Endothelial cell of umbilical vein (primary cell): ENCODE measurements around the gene NAALADL1. TPM values are rescaled to one million over a fixed set of nuclear protein-coding genes. Genes with fewer than 3 reads are reported as not detected.

Source experiments
- BruUV-seq: library from RNA; stranded (reverse); fragments of 400-500 nt; replicated peaks from 2 replicates; lab custom pipeline; 2021; lab: Mats Ljungman, UMichigan
- CTCF ChIA-PET: fragments of 300-600, 350-600 bp; sonication (Branson Sonifier 250); formaldehyde crosslinking; loops from one replicate; lab custom pipeline; 2021; ENCODE audit warnings: antibody characterized with exemption, inconsistent platforms; lab: Charles Lee
- POLR2A ChIA-PET: fragments of 300-600, 350-600 bp; sonication (Branson Sonifier 250); formaldehyde crosslinking; loops from one replicate; lab custom pipeline; 2021; ENCODE audit warnings: antibody characterized with exemption, inconsistent platforms; lab: Charles Lee
- DNase-seq: peaks from one replicate; pipeline ENCODE4 v3.0.0-alpha.2; 2011; ENCODE audit warnings: low read depth, low spot score
- FAIRE-seq: peaks from 2 replicates; lab custom pipeline; 2011; peaks lifted over from hg19 to GRCh38; lab: Jason Lieb, UNC
- H2AFZ ChIP-seq: 2 replicates; pipeline ENCODE4 v1.6.0; 2012; ENCODE audit warnings: low read depth, low read length, control low read depth, inconsistent platforms
- H3K27ac ChIP-seq: 2 replicates; pipeline ENCODE4 v1.5.1; 2011; ENCODE audit warnings: low read depth, mild to moderate bottlenecking, control low read depth, low read length, moderate library complexity; ENCODE audit not compliant: insufficient read depth
- H3K27me3 ChIP-seq, 2 experiments: 2 replicates each; pipeline versions ENCODE4 v1.6.0 to v1.6.1; 2011; ENCODE audit warnings: low read length in 2 of 2, mixed read lengths in 1 of 2; ENCODE audit not compliant: control insufficient read depth in 2 of 2, insufficient read depth in 2 of 2
- H3K36me3 ChIP-seq, 2 experiments: 2 replicates in 1 of 2; 3 replicates in 1 of 2; pipeline ENCODE4 v1.5.1; 2011; ENCODE audit warnings: low read length in 2 of 2, mild to moderate bottlenecking in 1 of 2, moderate library complexity in 1 of 2; ENCODE audit not compliant: control insufficient read depth in 2 of 2, insufficient read depth in 2 of 2; ENCODE audit errors: extremely low read depth in 1 of 2
- H3K4me1 ChIP-seq: 3 replicates; pipeline ENCODE4 v1.5.1; 2011; ENCODE audit warnings: mild to moderate bottlenecking, low read length; ENCODE audit not compliant: control insufficient read depth, insufficient read depth; ENCODE audit errors: extremely low read depth
- H3K4me2 ChIP-seq: 2 replicates; pipeline ENCODE4 v1.6.1; 2011; ENCODE audit warnings: low read length, control low read depth, mixed read lengths; ENCODE audit not compliant: insufficient read depth
- H3K4me3 ChIP-seq, 3 experiments: fragments of 200-600 bp in 1 of 3; sonication (generic), shearing (Covaris generic) in 1 of 3; replicated peaks in 1 of 3; 2 replicates each; pipeline ENCODE4 v1.5.1; 2011 to 2016; ENCODE audit warnings: control low read depth in 3 of 3, low read length in 3 of 3, mild to moderate bottlenecking in 2 of 3, inconsistent platforms in 1 of 3, low read depth in 1 of 3, moderate library complexity in 1 of 3; ENCODE audit not compliant: insufficient read depth in 1 of 3
- H3K79me2 ChIP-seq: 2 replicates; pipeline ENCODE4 v1.6.0; 2012; ENCODE audit warnings: low read length, inconsistent platforms; ENCODE audit not compliant: control insufficient read depth, insufficient read depth
- H3K9ac ChIP-seq: replicated peaks from 2 replicates; pipeline ENCODE3; 2011; ENCODE audit warnings: low read length, control low read depth; ENCODE audit not compliant: insufficient read depth; ENCODE audit errors: extremely low read depth
- H3K9me1 ChIP-seq: replicated peaks from 3 replicates; pipeline ENCODE4 v1.6.0; 2011; ENCODE audit warnings: mild to moderate bottlenecking, low read length; ENCODE audit not compliant: control insufficient read depth, insufficient read depth; ENCODE audit errors: extremely low read depth
- H3K9me3 ChIP-seq: replicated peaks from 2 replicates; pipeline ENCODE4 v1.5.1; 2012; ENCODE audit warnings: low read length, inconsistent platforms; ENCODE audit not compliant: control insufficient read depth, insufficient read depth
- H4K20me1 ChIP-seq: replicated peaks from 2 replicates; pipeline ENCODE3; 2011; ENCODE audit warnings: mild to moderate bottlenecking, low read length; ENCODE audit not compliant: control insufficient read depth, insufficient read depth; ENCODE audit errors: extremely low read depth
- EZH2 ChIP-seq: IDR thresholded peaks from 2 replicates; pipeline ENCODE4 v1.6.1; 2012; ENCODE audit warnings: borderline replicate concordance, low read depth, mild to moderate bottlenecking, moderate library complexity, low read length, inconsistent platforms; ENCODE audit not compliant: severe bottlenecking
- FOS ChIP-seq: IDR thresholded peaks from 2 replicates; pipeline ENCODE4 v1.6.1; 2011; ENCODE audit warnings: mild to moderate bottlenecking, low read length, moderate library complexity, borderline replicate concordance; ENCODE audit not compliant: insufficient read depth
- GATA2 ChIP-seq: IDR thresholded peaks from 2 replicates; pipeline ENCODE4 v1.7.0; 2011; ENCODE audit warnings: low read depth, mild to moderate bottlenecking, moderate library complexity, mixed read lengths, low read length; ENCODE audit not compliant: insufficient read length, insufficient read depth
- JUN ChIP-seq: IDR thresholded peaks from 2 replicates; pipeline ENCODE4 v1.6.1; 2011; ENCODE audit warnings: borderline replicate concordance, low read depth; ENCODE audit not compliant: insufficient read length, insufficient read depth
- MAX ChIP-seq: IDR thresholded peaks from 2 replicates; pipeline ENCODE4 v1.6.1; 2011; ENCODE audit not compliant: insufficient read depth, insufficient read length
- POLR2A ChIP-seq: IDR thresholded peaks from 2 replicates; pipeline ENCODE4 v1.6.1; 2012; ENCODE audit warnings: low read depth, mild to moderate bottlenecking, control low read depth, low read length
- POLR2AphosphoS5 ChIP-seq: IDR thresholded peaks from 2 replicates; pipeline ENCODE4 v1.6.1; 2012; ENCODE audit warnings: low read depth, mild to moderate bottlenecking, control low read depth, low read length, moderate library complexity; ENCODE audit not compliant: insufficient read depth
- dilution Hi-C: fragments of 300-500 bp; cut with MboI; formaldehyde crosslinking; loops from one replicate; pipeline ENCODE4 v1.15.0; 2019; ENCODE audit warnings: low sequenced_read_pairs; ENCODE audit not compliant: extremely low pct_ligation_motif_present
- intact Hi-C: fragments of 100-400 bp; cut with micrococcal nuclease; formaldehyde crosslinking; loops from one replicate; pipeline ENCODE4 v1.10.0; 2022
- polyA plus RNA-seq, 4 experiments: library from polyadenylated mRNA; depleted of rRNA in 3 of 4; stranded (reverse) in 3 of 4; unstranded in 1 of 4; fragments of >200 nt; gene quantifications; 2 replicates each; pipeline versions ENCODE4 v1.2.1 to v1.2.3, GENCODE V29; 2011 to 2012; ENCODE audit warnings: missing spikeins in 1 of 4
- total RNA-seq: library from RNA; stranded (reverse); gene quantifications from 2 replicates; pipeline ENCODE4 v1.2.3, GENCODE V29; 2021

Gene NAALADL1
- total and polyA plus RNA-seq, 2 donors (not counting 3 experiments of a cell fraction or from before 2014, with no cell fraction given) = 6.8 to 13.9 TPM

DNA sequence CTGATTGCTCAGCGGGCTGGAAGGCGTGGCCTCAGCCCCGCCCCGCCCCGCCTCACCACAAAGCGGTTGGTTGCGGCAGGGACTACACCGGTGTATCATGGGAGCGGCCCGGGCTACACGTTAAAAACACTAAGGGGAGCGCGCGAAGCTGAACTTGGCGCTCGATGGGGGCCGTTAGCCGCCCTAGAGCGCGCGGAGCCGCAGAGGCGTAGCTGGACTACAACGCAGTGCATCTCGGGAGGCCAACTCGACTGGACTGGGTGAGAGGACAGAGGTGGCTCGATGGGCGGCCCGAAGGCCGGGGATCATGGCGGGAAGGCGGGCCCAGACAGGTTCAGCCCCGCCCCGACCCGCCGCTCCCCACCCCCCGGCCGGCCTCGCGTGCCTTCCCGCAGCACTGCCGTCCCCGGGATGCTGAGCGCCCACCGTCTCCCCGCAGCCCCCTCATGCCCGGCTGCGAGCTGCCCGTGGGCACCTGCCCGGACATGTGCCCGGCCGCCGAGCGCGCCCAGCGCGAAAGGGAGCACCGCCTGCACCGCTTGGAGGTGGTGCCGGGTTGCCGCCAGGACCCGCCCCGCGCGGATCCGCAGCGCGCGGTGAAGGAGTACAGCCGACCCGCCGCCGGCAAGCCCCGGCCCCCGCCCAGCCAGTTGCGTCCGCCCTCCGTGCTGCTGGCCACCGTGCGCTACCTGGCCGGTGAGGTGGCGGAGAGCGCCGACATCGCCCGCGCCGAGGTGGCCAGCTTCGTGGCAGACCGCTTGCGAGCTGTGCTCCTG lies 17.3 kb downstream of the NAALADL1 start, which contains the start of gene SAC3D1:
SAC3D1 (plus strand) TSS at position 364 of the 776 bp plus-strand sequence; CDS start at position 447, 83 bp downstream.
- FAIRE-seq = peak; percentile 91
- CTCF ChIA-PET = interaction anchor here (0.6 to 2.1 kb wide), 3 partner anchors 13 to 27 kb away, joined by 3 to 6 read pairs (median 5); partner anchors contain the start of genes ARL2 and SNX15
- dilution Hi-C loops = no loop called here

DNA sequence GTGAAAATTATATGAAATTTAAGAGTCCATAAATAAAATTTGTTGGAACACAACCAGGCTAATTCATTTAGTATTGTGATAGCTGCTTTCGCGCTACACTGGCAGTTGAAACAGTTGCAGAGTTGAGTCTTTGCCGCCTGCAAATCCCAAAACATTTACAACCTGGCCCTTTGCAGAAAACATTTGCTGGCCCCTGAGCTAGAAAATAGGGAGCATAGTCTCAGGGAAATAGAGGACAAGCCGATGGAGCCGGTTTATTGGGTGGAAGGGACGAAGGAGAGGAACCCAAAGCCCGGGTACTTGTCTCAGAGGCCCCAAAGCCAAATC lies 17.9 kb downstream of the NAALADL1 start:
- ChIA-PET POLR2A (no interaction called here), CTCF (interaction anchor here (1.1 to 2.1 kb wide), 3 partner anchors 13 to 26 kb away, joined by 4 to 6 read pairs (median 5); partner anchors contain the start of genes ARL2 and SNX15)
- Histone ChIP-seq H3K4me3 (peak overlapping the region; percentile 44 to 62 (median 58)), H3K4me1 (peaks cover 9% of the 10 kb centered on the region), H3K27ac (peak overlapping the region; percentile 66), H3K79me2 (no peaks in the 10 kb centered on the region), H2AFZ (peak overlapping the region; percentile 97), H3K9me1 (no peaks in the 10 kb centered on the region), H3K4me2 (peak overlapping the region; percentile 56), H4K20me1 (no peaks in the 10 kb centered on the region), H3K27me3 (no peaks in the 10 kb centered on the region), H3K9me3 (no peaks in the 10 kb centered on the region), H3K9ac (peak overlapping the region; percentile 74), H3K36me3 (peaks cover 2 to 19% of the 10 kb centered on the region in 2 experiments)
- intact Hi-C loops = loop anchor here (1.0 to 2.0 kb wide), 2 partner anchors 13 to 70 kb away; partner anchors contain the start of genes SNX15 and TM7SF2
- TF ChIP-seq FOS (no peak), EZH2 (no peak), GATA2 (no peak), JUN (no peak), POLR2A (no peak), MAX (no peak), POLR2AphosphoS5 (no peak)
- dilution Hi-C loops = no loop called here
- BruUV-seq = no TSS peak
- no peak for DNase-seq
- no peak for FAIRE-seq

More for the DNA sequence above, 17.3 kb downstream of the NAALADL1 start, which contains the start of gene SAC3D1:
- Histone ChIP-seq H3K9me1 (no peaks in the 10 kb centered on the region), H3K4me2 (peak within 1 kb of the TSS; percentile 56), H3K9me3 (no peaks in the 10 kb centered on the region), H3K9ac (peak within 1 kb of the TSS; percentile 74), H2AFZ (peak within 1 kb of the TSS; percentile 97), H3K4me1 (peaks cover 9% of the 10 kb centered on the region), H3K27ac (peak within 1 kb of the TSS; percentile 66), H3K79me2 (no peaks in the 10 kb centered on the region), H3K27me3 (no peaks in the 10 kb centered on the region), H3K36me3 (peaks cover 2 to 13% of the 10 kb centered on the region in 2 experiments), H3K4me3 (peak within 1 kb of the TSS; percentile 44 to 62 (median 58)), H4K20me1 (no peaks in the 10 kb centered on the region)
- DNase-seq = peak; percentile 92
- POLR2A ChIA-PET = interaction anchor here (1.0 kb wide), 1 partner anchor 27 kb away, joined by 3 read pairs; the partner anchor contains the start of gene ARL2
- intact Hi-C loops = loop anchor here (1.0 to 2.0 kb wide), 2 partner anchors 14 to 70 kb away; partner anchors contain the start of genes SNX15 and TM7SF2
- TF ChIP-seq POLR2A = peak; percentile 67
- no peak for TF ChIP-seq FOS
- peak; percentile 75 for TF ChIP-seq POLR2AphosphoS5
- no TSS peak for BruUV-seq
